Fibroblast of the conjunctiva (primary cell): Measurements from ENCODE around the gene HOXC9.

ENCODE experiments used
- DNase-seq: peaks from one replicate; pipeline ENCODE4 v3.0.0-alpha.2; 2010; ENCODE audit warnings: low read depth

Gene HOXC9

DNA sequence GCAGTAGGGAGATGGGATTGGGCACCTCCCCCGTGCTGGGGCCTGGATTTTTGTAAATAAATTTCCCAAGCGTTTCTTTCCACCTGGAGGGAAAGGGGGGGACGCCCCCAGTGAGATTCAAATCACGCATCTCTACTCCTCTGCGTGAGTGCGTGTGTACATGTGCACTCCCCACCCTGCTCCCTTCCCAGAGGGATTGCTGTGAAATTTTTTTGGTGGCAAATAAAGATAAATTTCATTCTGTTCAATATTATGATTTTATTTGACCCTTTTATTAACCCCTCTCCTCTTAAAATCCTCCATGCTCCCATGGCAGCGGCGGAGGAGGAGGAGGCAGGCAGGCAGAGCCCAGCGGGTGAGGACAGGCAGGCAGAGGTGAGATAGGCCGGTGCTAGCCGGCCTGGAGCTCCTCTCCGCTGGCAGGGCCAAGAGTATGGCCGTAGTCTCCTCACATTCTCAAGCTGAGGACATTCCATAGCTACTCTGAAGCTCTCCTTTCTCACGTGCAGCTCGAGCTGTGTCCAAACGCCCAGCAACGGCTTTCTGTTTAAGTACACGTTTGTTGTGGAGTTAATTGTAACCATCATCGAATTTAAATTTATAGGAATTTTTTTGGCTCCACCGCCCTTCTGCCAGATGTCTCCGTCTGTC is 23.7 kb upstream of the HOXC9 start:
- no peak for DNase-seq

DNA sequence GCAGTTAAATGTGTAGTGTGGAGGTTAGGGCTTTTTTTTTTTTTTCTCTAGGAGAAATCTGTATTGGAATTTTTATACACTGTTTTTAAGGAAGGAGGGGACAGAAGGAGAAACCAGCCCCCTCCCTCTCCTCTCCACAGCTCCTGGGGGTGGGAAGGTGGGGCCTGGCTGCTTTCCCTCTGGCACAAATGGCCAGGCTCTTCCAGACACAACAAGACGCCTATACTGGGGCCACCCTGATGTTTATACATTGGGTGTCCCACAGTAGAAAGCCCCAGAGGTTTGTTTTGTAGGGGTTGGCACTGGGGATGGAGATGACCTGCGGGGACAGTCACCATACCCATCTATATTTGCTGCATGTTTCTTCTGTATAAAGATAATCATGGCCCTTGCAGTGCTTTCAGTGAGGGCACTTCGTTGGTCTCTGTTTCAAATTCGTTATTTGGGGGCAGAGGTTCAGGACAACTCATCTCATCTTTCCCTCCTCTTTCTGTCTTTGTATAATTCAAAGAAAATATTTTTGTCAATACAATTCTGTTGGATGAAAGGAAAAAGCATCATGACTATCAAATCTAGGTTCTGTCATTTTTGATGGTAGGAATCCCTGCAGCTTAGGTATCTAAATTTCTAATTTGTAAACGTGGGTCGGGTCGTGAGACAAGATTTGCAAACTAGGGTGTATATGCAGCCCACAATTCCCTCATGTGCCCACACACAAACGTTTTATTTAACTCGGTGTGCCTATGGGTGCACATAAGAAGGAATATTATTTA is 23.0 kb upstream of the HOXC9 start:
- no peak for DNase-seq

DNA sequence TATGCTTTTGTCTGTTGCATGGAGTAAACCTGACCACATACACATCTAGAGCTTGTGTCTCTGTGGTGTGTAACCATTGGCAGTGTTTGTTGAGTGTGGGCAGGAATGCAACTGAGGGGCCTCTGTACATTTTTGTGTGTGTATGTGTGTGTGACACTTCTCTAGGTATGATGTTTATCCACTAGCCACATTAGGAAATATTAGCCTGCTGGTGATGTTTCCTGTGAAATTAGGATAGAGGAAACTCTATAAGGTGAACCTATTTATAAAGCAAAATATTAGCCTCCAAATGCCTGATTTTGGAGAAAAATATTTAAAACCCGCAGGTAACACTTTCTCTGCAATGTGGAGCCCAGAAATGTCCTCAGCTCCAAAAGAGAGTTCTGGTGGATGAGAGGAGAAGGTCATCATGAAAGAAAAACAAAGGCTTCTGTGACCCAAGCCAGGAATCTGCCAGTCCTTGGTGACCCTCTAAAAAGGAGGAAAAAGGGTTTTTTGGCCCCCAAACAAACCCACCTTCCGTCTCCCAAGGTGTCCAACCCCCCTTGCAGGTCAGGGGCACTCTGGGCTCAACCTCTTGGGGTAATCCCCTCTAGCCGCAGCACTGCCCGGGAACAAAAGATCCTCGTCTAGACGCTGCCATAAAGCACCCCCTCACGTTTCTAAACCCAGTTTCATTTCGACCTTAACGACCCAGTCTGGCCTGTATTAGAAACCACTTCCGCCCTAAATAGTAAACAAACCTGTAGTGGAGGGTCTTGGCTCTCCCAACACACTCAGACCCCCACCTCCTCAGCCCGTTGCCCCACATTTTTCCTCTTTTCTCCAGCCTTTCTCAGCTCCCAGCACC is 22.1 kb upstream of the HOXC9 start:
- DNase-seq: no peak

DNA sequence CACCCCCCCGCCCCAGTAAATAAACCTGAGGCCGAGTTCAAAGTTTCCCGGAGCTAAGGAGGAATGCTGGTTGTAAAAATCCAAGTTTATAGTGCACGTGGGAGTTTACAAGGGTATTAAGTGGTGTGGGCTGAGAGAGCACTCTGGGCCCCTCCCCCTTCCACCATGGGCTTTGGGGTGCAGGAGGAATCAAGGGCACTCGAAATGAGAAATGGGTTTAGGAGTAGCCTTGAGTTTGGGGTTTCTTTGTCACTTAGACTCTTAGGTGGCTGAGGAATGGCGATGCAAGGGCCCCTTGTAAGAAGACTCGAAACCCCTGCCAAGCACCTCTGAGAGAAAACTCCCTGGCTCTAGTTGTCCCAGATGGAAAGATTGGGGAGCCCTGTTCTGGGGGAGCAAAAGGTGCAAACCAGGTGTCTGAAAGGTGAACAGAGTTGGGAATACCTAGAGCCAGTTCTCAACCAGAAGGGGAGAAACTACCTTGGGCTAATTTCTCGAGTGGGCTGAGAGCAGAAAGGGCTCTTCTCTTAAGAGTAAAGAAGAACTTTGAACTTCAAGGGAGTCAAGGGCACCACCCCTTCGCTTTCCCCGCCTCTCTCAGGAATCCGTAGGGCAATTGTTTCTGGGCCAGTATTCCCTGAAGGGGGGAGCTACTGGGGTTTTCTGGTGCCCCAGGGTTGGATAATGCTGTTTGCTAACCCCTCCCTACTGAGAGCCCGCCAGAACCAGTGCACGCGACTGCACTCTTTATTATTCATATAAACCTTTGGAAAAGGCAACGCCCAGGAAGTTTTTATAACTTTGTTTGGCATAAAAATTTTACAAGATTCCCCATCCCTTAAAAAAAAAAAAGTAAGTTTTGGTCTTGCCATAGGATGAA is 21.2 kb upstream of the HOXC9 start:
- DNase-seq: no peak

DNA sequence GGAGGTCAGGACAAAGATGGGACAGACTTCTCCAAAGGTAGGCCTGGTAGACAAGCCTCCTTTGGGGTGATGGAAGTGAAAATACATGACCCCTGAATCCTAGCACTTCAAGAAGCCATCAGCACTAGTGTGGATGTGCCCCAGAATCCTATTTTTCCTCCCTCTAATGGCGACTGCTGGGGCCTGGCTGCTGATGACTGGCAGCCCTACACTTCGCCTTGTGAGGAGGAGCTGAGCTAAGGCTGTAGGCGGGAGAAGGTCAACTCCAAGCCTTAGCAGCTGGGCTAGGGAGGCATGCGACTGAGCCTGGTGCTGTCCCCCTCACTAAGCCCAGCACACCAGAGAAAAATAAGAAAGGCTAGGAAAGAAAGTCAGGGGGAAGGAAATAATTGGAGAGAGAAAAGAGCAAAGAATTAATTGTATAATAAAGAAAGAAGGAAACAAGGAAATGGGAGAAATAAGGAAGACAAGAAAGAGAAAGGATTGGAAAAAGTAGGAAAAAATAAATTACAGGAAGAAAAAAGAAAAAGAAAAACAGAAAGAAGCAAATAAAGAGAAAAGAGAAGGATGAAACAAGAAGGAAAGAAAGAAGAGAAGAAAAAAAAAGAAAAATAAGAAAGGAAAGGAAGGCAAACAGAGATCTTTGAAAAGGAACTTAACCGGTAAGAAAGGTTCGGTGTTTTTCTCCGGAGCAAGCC is 19.7 kb upstream of the HOXC9 start:
- DNase-seq: no peak

DNA sequence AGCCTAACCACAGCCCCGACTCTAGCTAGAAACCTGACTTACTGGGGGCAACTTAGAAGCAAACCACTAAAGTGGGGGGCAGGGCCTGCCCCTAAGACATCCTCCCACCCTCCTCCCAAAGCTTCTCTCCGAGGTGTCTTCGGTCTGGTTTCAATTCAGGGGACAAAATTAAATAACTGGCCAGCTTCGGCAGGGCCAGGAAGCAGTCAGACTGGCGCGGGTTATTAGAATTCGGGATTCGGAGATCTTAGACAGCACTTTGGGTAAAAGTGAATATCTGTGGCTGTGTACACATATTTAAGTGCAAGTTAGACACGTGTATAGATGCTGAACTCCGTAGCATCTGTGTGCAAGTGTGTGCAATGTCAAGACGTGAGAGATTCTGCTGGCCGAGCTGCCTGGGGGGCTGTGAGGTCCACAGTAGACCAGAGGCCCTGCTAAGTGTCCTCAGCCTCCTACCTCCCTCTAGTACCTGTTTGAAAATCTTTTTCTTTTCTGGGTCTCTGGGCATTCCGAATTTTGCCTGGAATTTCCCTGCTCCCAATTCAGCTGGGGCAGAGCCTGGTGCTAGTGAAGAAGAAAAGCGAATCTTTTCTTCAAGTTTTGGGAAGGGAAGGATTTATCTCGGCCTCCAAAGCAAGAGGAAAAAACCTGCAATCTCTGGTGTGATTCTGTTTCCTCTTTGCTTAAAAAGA is 19.0 kb upstream of the HOXC9 start:
- DNase-seq: no peak

DNA sequence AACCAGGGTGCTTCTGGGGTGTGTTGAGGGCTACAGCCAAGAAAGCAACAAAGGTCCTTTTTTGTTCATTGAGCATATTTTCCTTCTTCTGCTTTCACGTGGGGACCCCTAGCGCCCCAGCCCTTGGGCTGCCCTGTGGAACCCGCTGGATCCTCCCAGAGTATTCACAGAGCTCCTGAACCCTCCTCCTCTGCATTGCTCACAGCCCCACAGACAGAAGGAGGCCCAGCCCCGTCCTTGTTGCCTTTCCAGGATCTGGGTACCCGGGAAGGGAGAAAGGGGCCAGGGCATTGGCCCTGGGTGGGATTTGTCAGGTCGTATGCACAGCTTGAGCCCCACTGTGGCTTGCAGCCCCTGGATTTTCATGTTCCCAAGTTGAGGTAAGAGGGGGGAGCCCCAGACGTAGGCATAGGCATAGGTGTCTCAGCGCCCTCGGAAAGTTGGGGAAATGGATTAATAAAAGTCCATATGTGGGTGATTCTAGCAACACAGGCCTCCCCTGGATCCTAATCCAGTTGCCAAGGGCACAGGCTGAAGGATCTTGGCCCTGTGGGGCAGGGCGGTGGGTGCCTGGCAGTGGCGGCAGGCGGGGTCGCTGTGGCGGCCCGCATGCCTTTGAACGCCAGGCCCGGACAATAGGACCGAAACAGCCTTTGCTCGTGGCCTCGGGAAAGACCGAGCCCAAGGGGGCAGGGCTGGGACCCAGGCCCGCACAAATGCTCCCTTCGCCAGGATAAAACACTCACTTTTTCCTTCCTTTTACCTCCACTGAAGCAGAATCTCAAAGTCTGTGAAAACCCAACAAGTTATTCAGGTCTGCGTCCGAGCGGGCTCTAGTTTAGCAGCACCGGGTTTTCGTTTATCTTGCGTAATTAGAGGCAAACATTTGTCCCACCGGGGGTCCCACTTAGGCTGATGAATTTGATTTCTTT is 18.1 kb upstream of the HOXC9 start:
- DNase-seq: no peak

DNA sequence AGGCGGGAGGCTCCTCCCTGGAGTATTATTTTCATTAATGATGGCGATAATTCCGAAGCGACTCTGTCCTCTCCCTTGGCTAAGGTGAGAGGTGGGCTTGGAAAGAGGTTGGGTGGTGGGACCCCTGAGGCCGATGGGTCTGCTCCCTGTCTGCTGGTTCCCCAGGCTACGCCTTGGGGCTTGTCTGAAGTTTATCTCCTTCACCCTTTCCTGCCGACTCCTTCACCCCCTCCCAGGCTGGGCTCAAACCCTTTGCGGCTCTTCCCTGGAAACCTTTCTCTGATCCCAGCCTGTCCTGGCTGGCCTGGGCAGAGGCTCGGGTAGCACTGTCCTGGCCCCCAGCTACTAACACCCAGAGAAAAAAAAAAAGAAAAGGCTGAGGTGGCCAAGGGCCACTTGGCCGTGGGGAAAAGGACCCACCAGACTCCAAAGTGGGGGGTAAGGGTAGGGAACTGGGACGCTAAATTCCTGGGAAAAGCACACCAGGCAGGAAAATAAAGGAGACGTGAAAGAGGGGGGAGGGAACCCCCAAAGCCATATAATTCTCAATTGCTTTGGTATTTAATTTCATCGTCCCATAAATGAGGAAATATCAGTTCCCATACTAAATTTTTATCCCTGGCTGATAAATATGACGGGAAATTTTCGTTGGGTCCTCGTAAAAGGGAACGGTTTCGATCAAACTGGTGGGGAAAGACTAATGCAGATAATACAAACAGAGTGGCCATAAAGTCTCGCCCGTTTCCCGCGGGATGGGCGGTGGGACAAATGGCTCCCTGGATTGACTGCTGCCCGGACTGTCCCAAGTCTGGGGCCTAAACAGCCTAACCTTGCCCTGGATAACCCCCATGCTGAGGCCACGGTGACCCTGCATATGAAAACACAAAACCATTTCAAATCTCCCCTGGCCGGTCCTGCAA is 17.1 kb upstream of the HOXC9 start:
- DNase-seq: no peak

DNA sequence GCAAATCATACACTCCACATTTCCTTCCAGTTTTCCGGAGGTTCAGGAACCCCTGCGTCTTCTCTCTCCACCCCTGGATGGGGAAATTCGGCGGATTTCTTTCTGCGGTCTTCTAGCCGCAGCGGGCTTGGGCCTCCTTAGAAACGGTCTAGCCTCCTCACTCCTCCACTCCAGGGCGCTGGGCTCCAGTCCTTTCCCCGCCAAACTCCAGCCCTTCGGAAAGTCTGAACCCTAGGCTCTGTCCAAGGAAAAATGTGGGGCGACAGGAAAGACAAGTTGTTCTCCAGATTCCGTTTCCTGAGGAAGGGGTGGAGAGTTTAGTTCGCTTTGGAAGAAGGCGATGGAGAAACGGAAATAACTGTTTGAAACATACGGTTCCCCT is 16.4 kb upstream of the HOXC9 start:
- no peak for DNase-seq

DNA sequence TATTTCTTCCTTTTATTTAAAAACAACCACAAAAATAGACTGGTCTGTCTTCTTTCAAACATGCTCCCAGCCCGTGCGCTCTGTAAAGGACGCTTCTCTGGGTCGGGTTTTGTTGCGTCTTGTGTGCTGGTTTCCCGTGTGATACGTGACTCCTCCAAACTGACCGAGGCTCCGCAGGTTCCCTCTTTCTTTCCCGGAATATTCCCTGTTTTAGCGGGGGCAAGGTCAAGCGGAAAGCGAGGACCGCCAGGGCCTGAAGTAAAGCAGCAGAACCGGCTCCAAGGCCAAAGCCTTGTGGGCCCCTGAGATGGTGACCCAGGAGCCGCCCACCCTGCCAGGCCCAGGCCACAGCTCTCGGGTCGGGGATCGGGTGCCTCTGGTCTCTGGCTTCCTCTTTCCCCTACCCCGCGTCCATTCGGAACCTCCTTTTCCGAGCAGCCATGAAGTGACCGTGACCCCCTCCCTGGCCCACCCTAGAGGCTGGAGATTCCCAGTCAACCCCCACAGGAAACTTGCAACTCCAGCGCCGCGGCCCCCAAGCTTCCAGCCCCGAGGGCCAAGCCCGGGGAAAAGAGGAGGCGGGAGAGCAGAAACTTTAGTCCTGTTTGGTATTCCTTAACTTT is 15.9 kb upstream of the HOXC9 start:
- DNase-seq: no peak

DNA sequence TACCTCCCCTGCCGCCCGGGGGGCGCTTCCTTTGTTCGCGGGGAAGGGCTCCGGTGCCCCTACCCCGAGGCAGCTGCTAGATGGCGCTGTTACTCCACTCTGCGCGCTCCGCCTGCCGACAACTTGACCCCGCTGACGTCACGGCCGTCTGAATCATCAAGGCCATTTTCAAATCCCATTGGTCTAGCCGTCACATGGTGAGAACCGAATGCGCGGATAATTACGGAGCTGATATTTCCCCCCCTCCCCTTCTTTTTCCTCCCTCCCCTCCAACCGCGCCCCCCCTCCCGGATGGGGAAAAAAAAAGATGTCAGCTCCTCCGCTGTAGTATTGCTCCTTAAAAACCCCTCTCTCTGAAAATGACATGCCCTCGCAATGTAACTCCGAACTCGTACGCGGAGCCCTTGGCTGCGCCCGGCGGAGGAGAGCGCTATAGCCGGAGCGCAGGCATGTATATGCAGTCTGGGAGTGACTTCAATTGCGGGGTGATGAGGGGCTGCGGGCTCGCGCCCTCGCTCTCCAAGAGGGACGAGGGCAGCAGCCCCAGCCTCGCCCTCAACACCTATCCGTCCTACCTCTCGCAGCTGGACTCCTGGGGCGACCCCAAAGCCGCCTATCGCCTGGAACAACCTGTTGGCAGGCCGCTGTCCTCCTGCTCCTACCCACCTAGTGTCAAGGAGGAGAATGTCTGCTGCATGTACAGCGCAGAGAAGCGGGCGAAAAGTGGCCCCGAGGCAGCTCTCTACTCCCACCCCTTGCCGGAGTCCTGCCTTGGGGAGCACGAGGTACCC is 14.9 kb upstream of the HOXC9 start, which contains the start of gene HOXC10:
TSS of gene HOXC10 (plus strand) at position 246 of the 791 bp plus-strand sequence. CDS start at position 360, 114 bp downstream.
- DNase-seq: peak; percentile 62

DNA sequence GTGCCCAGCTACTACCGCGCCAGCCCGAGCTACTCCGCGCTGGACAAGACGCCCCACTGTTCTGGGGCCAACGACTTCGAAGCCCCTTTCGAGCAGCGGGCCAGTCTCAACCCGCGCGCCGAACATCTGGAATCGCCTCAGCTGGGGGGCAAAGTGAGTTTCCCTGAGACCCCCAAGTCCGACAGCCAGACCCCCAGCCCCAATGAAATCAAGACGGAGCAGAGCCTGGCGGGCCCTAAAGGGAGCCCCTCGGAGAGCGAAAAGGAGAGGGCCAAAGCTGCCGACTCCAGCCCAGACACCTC is 14.3 kb upstream of the HOXC9 start:
- DNase-seq: no peak

DNA sequence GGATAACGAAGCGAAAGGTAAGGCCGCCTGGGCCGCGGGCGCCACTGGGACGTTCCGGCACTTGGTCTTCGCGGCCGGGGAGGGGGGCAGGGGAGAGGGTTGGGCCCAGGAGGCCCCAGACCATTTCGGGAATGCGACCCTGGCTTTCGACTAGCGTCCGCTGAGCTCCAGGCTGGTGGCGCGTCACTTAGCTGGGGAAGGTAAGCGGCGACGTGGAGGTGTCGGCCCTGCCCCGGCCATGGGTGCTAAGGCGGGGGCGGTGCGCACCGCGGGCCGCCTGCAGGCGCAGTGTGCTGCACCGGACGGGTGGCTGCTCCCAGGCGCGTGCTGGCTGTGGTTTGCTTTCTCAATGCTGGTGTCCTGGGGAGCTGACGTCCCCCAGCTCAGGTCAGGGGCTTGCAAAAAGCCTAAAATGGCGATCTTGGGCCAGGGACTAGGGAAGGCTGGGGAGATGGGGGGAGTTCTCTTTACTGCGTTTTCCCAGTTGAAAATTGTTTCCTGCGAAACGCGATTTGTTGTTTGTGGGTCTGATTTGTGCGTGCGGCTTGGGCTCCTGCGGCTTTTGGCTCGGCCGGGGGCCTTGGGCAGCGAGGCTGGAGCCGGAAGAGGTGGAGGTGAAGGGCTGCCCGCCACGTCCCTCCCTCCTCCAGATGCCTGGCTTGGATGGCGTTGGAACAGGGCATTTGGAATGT is 13.8 kb upstream of the HOXC9 start:
- no peak for DNase-seq

DNA sequence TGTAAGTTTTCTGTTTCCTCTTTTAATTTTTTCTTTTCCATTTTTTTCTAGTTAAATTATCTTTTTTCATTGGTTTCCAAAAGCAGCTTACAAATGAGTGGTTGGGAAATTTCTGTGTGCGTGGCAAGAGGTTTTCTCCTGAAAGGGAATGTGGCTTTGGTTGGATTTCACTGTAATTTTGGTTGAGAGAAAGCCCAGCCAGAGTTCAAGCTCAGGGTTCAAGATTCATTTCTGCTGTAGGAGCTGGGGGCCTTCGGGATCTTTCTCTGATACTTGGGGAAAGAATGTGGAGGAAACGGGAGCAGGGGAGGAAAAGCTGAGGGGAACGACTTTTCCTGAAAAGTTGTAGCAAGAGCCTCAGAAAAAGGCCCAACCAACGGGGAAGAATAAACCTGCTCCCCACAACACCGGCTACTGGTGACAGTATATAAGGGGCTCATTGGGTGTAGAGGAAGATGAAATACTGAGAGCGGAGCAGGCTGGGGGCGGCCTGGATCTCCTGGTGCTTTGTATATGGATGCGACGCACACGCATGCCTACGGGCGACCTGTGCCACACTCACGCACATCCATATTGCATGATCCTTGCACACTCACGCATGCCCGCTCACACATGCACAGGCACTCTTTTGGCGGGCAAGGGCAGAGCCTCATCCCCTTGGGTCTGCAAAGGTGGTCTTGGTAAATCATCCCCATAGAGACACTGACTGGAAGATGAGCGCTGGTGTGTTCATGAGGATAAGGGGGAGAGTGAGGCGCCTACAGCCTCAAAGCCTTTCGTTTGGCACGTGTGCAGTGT is 13.1 kb upstream of the HOXC9 start:
- DNase-seq: no peak

DNA sequence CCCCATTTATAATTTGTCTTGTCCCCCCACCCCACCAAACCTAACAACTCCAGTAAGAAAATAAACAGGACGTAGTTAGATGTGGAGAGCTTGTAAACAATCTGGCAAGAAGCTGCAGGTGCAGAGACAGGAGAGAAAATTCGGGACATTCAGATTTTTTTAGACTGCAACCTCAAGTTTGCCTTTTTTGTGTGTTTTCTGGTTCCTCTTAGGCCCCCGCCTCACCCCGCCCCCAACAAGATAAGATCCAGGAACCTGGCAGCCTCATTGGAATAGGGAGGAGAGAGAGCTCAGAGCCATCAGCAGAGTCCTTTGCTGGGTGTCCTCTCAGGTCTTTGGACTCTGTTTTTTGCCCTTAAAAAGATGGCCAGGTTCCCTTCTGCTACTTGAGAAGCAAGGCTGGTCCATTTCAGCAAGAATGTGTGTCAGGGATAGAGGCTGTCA is 12.2 kb upstream of the HOXC9 start:
- DNase-seq: no peak
